ENCODE data around the gene ANKRD36B.
"Not testable (repeated sequence)": the region's sequence is repeated elsewhere in the genome, so short reads cannot be mapped to it uniquely, and the experiment has no call there.

ANKRD36B gene

DNA sequence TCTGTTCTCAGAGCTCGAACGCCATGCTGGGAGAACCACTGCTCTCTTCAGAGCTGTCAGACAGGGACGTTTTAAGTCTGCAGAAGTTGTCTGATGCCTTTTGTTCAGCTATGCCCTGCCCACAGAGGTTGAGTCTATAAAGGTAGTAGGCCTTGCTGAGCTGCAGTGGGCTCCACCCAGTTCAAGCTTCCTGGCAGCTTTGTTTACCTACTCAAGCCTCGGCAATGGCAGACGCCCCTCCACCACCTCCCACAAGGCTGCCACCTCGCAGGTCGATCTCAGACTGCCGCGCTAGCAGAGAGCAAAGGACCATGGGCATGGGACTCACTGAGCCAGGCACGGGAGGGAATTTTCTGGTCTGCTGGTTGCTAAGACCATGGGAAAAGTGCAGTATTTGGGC is 11.9 kb upstream of the ANKRD36B start:
- H3K4me3 ChIP-seq (replicated peaks; ENCODE audit: low read depth, low read length); H3K27me3 ChIP-seq (replicated peaks; ENCODE audit: control insufficient read depth, insufficient read depth, low read length); H3K36me3 ChIP-seq (ENCODE audit: control insufficient read depth, insufficient read depth, low read length); DNase-seq (ENCODE audit: extremely low read depth, insufficient read length): not testable (repeated sequence)

DNA sequence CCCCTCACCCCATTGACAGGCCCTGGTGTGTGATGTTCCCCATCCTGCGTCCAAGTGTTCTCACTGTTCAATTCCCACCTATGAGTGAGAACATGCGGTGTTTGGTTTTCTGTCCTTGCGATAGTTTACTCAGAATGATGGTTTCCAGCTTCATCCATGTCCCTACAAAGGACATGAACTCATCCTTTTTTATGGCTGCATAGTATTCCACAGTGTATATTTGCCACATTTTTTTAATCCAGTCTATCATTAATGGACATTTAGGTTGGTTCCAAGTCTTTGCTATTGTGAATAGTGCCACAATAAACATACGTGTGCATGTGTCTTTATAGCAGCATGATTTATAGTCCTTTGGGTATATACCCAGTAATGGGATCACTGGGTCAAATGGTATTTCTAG is 6.5 kb upstream of the ANKRD36B start:
- not testable (repeated sequence) for H3K4me3 ChIP-seq (replicated peaks; ENCODE audit: low read depth, low read length); H3K36me3 ChIP-seq (ENCODE audit: control insufficient read depth, insufficient read depth, low read length); H3K27me3 ChIP-seq (replicated peaks; ENCODE audit: control insufficient read depth, insufficient read depth, low read length); DNase-seq (ENCODE audit: extremely low read depth, insufficient read length)

DNA sequence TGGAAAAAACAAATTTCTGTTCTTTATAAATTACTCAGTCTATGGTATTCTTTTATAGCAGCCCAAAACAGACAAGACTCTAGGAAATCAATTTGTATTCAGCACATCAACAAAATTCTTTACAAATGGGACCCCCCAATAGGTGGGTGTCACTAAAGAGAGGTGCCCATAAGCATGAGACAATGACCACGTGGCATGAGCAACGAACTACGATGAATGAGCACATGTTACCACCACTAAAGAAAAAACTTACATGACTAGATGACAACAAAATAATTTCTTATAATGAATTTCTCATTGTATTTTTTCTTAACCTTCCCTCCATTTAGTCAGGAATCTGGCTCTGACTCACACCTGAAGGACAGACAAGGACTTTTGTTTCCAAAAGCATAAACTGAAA is 3.8 kb upstream of the ANKRD36B start:
- DNase-seq (ENCODE audit: extremely low read depth, insufficient read length); H3K36me3 ChIP-seq (ENCODE audit: control insufficient read depth, insufficient read depth, low read length); H3K4me3 ChIP-seq (replicated peaks; ENCODE audit: low read depth, low read length); H3K27me3 ChIP-seq (replicated peaks; ENCODE audit: control insufficient read depth, insufficient read depth, low read length): not testable (repeated sequence)

DNA sequence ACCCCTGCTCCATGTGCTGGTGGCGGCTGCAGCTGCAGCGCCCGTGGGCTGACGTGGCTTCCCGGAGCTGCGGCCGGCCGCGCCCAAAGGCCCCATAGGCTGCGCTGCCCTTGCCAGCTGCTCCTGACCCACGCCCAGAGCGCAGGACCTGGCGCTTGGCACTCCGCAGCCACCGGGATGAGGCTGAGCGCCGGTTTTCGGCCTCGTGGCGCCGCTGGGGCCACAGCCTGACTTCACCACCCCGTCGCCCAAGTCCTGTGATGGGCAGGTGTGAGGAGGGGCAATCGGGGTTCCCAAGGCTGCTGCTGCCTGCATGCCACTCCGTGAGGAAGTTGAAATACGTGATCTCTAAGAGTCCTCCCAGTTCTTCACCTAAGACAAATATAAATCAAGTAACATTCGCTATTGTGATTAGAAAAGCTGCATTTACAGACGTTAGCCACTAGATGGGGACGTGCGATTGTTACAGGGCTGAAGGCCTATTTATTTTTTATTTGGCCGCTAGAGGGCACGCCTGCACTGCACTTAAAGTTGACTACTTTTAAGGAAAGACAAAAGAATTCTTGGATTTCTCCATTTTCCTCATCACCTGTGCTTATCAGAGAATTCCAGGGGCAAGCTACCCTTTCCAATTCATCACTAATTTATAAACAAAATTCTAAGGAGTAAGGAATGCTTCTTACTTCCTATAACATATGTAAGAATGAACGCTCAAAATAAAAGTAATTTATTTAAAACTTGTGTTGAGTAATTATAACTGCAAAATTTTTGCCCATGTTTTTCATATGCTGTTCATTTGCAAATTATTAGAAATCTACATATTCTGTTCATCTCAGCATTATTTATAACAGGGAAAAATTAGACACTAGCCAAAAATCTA is 1.1 kb upstream of the ANKRD36B start:
- peak overlapping the region; percentile 68 for H3K4me3 ChIP-seq (replicated peaks; ENCODE audit: low read depth, low read length)
- H3K27me3 ChIP-seq (replicated peaks; ENCODE audit: control insufficient read depth, insufficient read depth, low read length); H3K36me3 ChIP-seq (ENCODE audit: control insufficient read depth, insufficient read depth, low read length): not testable (repeated sequence)
- TF ChIP-seq, protein P1, sequence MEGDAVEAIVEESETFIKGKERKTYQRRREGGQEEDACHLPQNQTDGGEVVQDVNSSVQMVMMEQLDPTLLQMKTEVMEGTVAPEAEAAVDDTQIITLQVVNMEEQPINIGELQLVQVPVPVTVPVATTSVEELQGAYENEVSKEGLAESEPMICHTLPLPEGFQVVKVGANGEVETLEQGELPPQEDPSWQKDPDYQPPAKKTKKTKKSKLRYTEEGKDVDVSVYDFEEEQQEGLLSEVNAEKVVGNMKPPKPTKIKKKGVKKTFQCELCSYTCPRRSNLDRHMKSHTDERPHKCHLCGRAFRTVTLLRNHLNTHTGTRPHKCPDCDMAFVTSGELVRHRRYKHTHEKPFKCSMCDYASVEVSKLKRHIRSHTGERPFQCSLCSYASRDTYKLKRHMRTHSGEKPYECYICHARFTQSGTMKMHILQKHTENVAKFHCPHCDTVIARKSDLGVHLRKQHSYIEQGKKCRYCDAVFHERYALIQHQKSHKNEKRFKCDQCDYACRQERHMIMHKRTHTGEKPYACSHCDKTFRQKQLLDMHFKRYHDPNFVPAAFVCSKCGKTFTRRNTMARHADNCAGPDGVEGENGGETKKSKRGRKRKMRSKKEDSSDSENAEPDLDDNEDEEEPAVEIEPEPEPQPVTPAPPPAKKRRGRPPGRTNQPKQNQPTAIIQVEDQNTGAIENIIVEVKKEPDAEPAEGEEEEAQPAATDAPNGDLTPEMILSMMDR (IDR thresholded peaks at IDR 0.05; ENCODE audit: insufficient read depth, low read length, poor library complexity, severe bottlenecking): peak; percentile 82
- peak; percentile 76 for DNase-seq (ENCODE audit: extremely low read depth, insufficient read length)

DNA sequence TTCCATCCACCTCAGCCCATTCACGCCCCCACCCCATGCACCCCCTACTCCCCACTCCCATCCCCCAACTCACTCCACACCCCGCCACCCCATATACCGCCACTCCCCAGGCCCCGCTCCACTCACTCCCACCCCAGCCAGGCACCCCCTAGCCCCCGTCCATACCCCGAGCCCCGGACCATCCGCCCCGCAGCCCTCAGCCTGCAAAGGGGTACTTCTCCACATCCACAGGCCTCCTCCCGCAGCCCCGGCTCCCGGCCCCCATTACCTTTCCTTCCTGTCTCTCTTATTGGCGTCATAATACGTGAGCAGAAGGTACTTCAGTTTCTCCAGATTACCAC is 450 bp downstream of the ANKRD36B start:
- DNase-seq (ENCODE audit: extremely low read depth, insufficient read length); H3K36me3 ChIP-seq (ENCODE audit: control insufficient read depth, insufficient read depth, low read length); H3K27me3 ChIP-seq (replicated peaks; ENCODE audit: control insufficient read depth, insufficient read depth, low read length): not testable (repeated sequence)
- H3K4me3 ChIP-seq (replicated peaks; ENCODE audit: low read depth, low read length): peak overlapping the region; percentile 69

DNA sequence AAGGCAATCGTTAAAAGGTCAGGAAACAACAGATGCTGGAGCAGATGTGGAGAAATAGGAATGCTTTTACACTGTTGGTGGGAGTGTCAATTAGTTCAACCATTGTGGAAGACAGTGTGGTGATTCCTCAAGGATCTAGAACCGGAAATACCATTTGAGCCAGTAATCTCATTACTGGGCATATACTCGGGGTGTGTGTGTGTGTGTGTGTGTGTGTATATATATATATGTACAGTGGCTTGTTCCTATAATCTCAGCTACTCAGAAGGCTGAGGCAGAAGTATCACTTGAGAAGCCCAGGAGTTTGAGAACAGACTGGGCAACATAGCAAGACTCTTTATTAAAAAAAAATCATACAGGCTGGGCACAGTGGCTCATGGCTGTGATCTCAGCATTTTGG is 24.0 kb downstream of the ANKRD36B start:
- not testable (repeated sequence) for H3K4me3 ChIP-seq (replicated peaks; ENCODE audit: low read depth, low read length); H3K27me3 ChIP-seq (replicated peaks; ENCODE audit: control insufficient read depth, insufficient read depth, low read length); DNase-seq (ENCODE audit: extremely low read depth, insufficient read length); H3K36me3 ChIP-seq (ENCODE audit: control insufficient read depth, insufficient read depth, low read length)

DNA sequence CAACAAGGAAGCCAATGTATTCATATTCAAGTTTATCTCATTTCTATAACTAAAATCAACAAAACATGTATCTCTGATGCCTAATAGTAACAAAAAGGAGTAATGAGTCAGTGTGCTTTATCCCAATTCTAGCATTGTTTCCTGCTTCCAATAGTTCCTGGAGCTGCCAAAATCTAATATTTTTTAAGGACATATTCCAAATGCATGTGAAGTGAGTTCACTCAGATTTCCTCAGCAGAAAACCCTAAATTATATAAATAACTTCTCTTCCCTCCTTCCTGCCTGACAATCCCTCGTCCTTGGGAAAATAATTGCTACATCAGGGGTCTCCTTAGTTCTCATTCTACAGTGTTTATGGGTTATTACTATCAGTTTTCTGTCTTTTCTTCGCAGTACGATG is 37.3 kb downstream of the ANKRD36B start:
- H3K36me3 ChIP-seq (ENCODE audit: control insufficient read depth, insufficient read depth, low read length); H3K27me3 ChIP-seq (replicated peaks; ENCODE audit: control insufficient read depth, insufficient read depth, low read length); H3K4me3 ChIP-seq (replicated peaks; ENCODE audit: low read depth, low read length); DNase-seq (ENCODE audit: extremely low read depth, insufficient read length): not testable (repeated sequence)

DNA sequence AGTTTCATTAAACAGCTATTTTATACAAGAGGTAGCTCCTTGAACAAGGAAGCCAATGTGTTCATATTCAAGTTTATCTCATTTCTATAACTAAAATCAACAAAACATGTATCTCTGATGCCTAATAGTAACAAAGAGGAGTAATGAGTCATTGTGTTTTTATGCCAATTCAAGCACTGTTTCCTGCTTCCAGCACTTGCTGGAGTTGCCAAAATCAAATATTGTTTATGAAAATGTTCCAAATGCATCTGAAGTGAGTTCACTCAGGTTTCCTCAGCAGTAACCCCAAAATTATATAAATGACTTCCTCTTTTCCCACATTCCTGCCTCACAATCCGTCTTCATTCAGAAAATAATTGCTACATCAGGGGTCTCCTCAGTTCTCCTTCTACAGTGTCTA is 39.2 kb downstream of the ANKRD36B start:
- H3K27me3 ChIP-seq (replicated peaks; ENCODE audit: control insufficient read depth, insufficient read depth, low read length); H3K4me3 ChIP-seq (replicated peaks; ENCODE audit: low read depth, low read length); H3K36me3 ChIP-seq (ENCODE audit: control insufficient read depth, insufficient read depth, low read length); DNase-seq (ENCODE audit: extremely low read depth, insufficient read length): not testable (repeated sequence)

DNA sequence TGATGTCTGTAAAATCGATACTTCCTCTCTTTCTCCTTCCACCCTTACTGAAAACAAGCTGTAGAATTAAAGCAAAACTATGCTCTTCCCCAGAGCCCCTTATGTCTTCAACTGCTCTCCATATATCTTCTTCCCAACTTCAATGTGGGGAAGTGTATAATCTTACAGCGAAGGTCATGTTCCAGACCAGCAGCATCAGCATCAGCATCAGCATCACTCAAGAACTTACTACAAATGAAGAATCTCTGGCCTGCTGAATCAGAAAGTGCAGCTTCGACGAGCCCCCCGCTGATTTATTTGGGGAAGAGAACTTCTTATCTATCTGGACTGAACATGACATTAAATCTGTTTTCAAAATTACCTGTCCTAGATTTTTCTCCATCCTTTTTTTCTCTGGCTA is 40.6 kb downstream of the ANKRD36B start:
- not testable (repeated sequence) for H3K4me3 ChIP-seq (replicated peaks; ENCODE audit: low read depth, low read length); H3K36me3 ChIP-seq (ENCODE audit: control insufficient read depth, insufficient read depth, low read length); DNase-seq (ENCODE audit: extremely low read depth, insufficient read length); H3K27me3 ChIP-seq (replicated peaks; ENCODE audit: control insufficient read depth, insufficient read depth, low read length)

DNA sequence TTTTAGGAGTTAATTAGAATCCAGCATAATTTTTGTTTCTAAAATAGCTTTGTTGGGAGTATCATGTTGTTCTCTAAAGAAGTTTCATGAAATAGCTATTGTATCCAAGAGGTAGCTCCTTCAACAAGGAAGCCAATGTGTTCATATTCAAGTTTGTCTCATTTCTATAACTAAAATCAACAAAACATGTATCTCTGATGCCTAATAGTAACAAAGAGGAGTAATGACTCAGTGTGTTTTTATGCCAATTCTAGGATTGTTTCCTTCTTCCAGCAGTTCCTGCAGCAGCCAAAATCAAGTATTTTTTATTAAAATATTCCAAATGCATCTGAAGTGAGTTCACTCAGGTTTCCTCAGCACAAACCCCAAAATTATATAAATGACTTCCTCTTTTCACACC is 41.1 kb downstream of the ANKRD36B start:
- H3K4me3 ChIP-seq (replicated peaks; ENCODE audit: low read depth, low read length); H3K36me3 ChIP-seq (ENCODE audit: control insufficient read depth, insufficient read depth, low read length); H3K27me3 ChIP-seq (replicated peaks; ENCODE audit: control insufficient read depth, insufficient read depth, low read length); DNase-seq (ENCODE audit: extremely low read depth, insufficient read length): not testable (repeated sequence)

Measured in GM06990 (cell line).